HEK293T (cell line): ENCODE measurements around the gene ZNF431.
"Not testable (repeated sequence)": the region's sequence is repeated elsewhere in the genome, so short reads cannot be mapped to it uniquely, and the experiment has no call there.

Experiments
- CTCF ChIA-PET: fragments of 350-600 bp; formaldehyde crosslinking; extraction: SDS; loops from one replicate; lab custom pipeline; 2021; ENCODE audit warnings: antibody characterized with exemption, inconsistent platforms; lab: Yijun Ruan, JAX
- POLR2A ChIA-PET: fragments of 350-600 bp; formaldehyde crosslinking; extraction: SDS; loops from one replicate; lab custom pipeline; 2020; ENCODE audit warnings: antibody characterized with exemption, inconsistent platforms; lab: Yijun Ruan, JAX
- DNase-seq: peaks from one replicate; pipeline ENCODE4 v3.0.0; 2012; ENCODE audit warnings: mixed read lengths; ENCODE audit errors: extremely low spot score
- ARNT ChIP-seq: fragments of 450-650 bp; IDR thresholded peaks from 2 replicates; pipeline ENCODE4 v1.6.1; 2017; ENCODE audit warnings: mild to moderate bottlenecking
- BHLHE40 ChIP-seq: fragments of 450-650 bp; IDR thresholded peaks from 2 replicates; pipeline ENCODE4 v1.6.1; 2016; ENCODE audit warnings: mild to moderate bottlenecking, moderate library complexity, borderline replicate concordance
- CTBP1 ChIP-seq: fragments of 450-650 bp; IDR thresholded peaks from 2 replicates; pipeline ENCODE4 v1.6.1; 2016; ENCODE audit warnings: borderline replicate concordance
- ELF4 ChIP-seq: fragments of 450-650 bp; IDR thresholded peaks from 2 replicates; pipeline ENCODE4 v1.6.1; 2017; ENCODE audit warnings: antibody characterized with exemption
- FOXA1 ChIP-seq: fragments of 450-650 bp; IDR thresholded peaks from 2 replicates; pipeline ENCODE4 v1.6.1; 2016; ENCODE audit warnings: mild to moderate bottlenecking
- FOXK2 ChIP-seq: fragments of 450-650 bp; IDR thresholded peaks from 2 replicates; pipeline ENCODE4 v1.6.1; 2016; ENCODE audit warnings: mild to moderate bottlenecking
- FOXM1 ChIP-seq: fragments of 450-650 bp; IDR thresholded peaks from 2 replicates; pipeline ENCODE4 v1.6.1; 2017; ENCODE audit warnings: mild to moderate bottlenecking, borderline replicate concordance
- HDGF ChIP-seq: fragments of 450-650 bp; IDR thresholded peaks from 2 replicates; pipeline ENCODE4 v1.6.1; 2017; ENCODE audit warnings: antibody characterized with exemption, borderline replicate concordance
- L3MBTL2 ChIP-seq: fragments of 450-650 bp; conservative IDR thresholded peaks from 2 replicates; pipeline ENCODE4 v1.6.1; 2016; ENCODE audit warnings: mild to moderate bottlenecking
- LEF1 ChIP-seq: fragments of 450-650 bp; IDR thresholded peaks from 2 replicates; pipeline ENCODE4 v1.6.1; 2017; ENCODE audit warnings: mild to moderate bottlenecking, borderline replicate concordance
- NFRKB ChIP-seq: fragments of 450-650 bp; IDR thresholded peaks from 2 replicates; pipeline ENCODE4 v1.6.1; 2016; ENCODE audit warnings: mild to moderate bottlenecking, moderate library complexity
- PKNOX1 ChIP-seq: fragments of 450-650 bp; IDR thresholded peaks from 2 replicates; pipeline ENCODE4 v1.6.1; 2016
- SP1 ChIP-seq: fragments of 450-650 bp; IDR thresholded peaks from 2 replicates; pipeline ENCODE4 v1.6.1; 2017
- SUZ12 ChIP-seq: fragments of 450-650 bp; IDR thresholded peaks from 2 replicates; pipeline ENCODE4 v1.6.1; 2016; ENCODE audit warnings: mild to moderate bottlenecking
- TARDBP ChIP-seq: fragments of 450-650 bp; IDR thresholded peaks from 2 replicates; pipeline ENCODE4 v1.6.1; 2016
- ZNF384 ChIP-seq: fragments of 450-650 bp; IDR thresholded peaks from 2 replicates; pipeline ENCODE4 v1.6.1; 2016

Gene ZNF431

GRCh38 chr19:21221693-21222092 lies 79.9 kb downstream of the ZNF431 start:
- DNase-seq = no peak
- POLR2A ChIA-PET = no interaction called here
- CTCF ChIA-PET = no interaction called here
- no peak for TF ChIP-seq TARDBP
- TF ChIP-seq SUZ12 = no peak
- TF ChIP-seq ARNT = no peak
- TF ChIP-seq HDGF = no peak
- TF ChIP-seq SP1 = no peak
- TF ChIP-seq FOXA1 = no peak
- TF ChIP-seq CTBP1 = no peak
- TF ChIP-seq L3MBTL2 = no peak
- no peak for TF ChIP-seq NFRKB
- TF ChIP-seq FOXK2 = no peak
- no peak for TF ChIP-seq ZNF384
- no peak for TF ChIP-seq FOXM1
- TF ChIP-seq PKNOX1 = no peak
- TF ChIP-seq LEF1 = no peak
- no peak for TF ChIP-seq ELF4
- TF ChIP-seq BHLHE40 = no peak

- CTCF ChIA-PET, POLR2A ChIA-PET, DNase-seq: not testable (repeated sequence)
These were observed 88.1 kb downstream of the ZNF431 start for GRCh38 chr19:21229938-21230337.

GRCh38 chr19:21233691-21234090 lies 91.9 kb downstream of the ZNF431 start:
- no peak for DNase-seq
- ChIA-PET CTCF (no interaction called here), POLR2A (no interaction called here)
- TF ChIP-seq BHLHE40 = no peak
- no peak for TF ChIP-seq CTBP1
- no peak for TF ChIP-seq TARDBP
- TF ChIP-seq ELF4 = no peak
- TF ChIP-seq SP1 = no peak
- TF ChIP-seq NFRKB = no peak
- TF ChIP-seq FOXA1 = no peak
- TF ChIP-seq FOXK2 = no peak
- no peak for TF ChIP-seq PKNOX1

GRCh38 chr19:21236751-21237150 lies 94.9 kb downstream of the ZNF431 start:
- CTCF ChIA-PET, DNase-seq, POLR2A ChIA-PET: not testable (repeated sequence)

DNA sequence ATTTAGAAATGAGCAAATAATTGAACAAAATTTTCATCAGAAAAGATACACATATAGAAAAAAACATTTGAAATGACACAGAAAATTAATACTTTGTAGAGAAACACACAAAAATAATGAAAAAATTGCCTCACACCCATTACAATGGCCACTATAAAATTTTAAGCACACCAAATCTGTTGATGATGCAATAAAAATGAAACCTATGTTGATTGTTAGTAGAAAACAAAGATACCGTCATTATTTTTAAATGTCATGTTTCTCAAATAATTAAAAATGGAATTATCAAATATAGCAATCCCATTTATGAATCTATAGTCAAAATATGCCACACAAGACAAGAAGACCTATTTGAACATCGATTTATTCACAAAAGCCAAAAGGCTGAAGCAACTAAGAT lies 96.8 kb downstream of the ZNF431 start:
- DNase-seq = no peak
- TF ChIP-seq TARDBP (no peak), SP1 (no peak), FOXM1 (no peak), BHLHE40 (no peak), HDGF (no peak), CTBP1 (no peak), PKNOX1 (no peak), FOXK2 (no peak), ZNF384 (no peak), NFRKB (no peak), LEF1 (no peak), ARNT (no peak), SUZ12 (no peak), ELF4 (no peak), L3MBTL2 (no peak), FOXA1 (no peak)
- POLR2A ChIA-PET = no interaction called here
- CTCF ChIA-PET = no interaction called here
